ENCODE measurements around the gene SERP1.
A peak's percentile ranks its signal among the peaks of the same experiment; 100 is the strongest.

SERP1 gene

DNA sequence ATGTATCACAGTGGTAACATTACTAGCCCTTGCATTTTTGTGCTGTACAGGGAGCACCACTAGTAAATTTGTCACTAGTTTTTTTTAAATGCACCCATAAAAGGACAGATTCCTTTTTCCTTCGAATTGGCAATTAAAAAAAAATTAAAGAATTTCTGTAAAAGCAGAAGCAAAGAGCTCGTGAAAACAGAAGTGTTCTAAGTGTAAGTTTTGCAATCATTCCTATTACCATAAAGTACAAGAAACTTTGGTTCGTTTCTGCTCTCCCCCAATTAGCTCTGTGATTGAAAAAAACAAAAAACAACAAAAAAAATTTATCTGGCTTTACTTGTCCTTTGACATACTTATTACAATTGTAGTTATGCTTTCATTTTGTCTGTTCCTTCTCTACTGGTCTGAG, 5.3 kb downstream of the SERP1 start:
- Histone ChIP-seq H3K4me1 (ENCODE audit: control insufficient read depth in 5 of 5, insufficient read depth in 5 of 5, low read length in 5 of 5) (peaks cover 0 to 19% (median 16%) of the 10 kb centered on the region in 5 donors), H3K36me3 (ENCODE audit: control insufficient read depth in 5 of 5, insufficient read depth in 5 of 5, low read length in 5 of 5) (peaks cover 9 to 21% (median 12%) of the 10 kb centered on the region in 5 donors), H3K27me3 (ENCODE audit: control insufficient read depth in 5 of 5, insufficient read depth in 4 of 5, low read length in 5 of 5) (no peaks in the 10 kb centered on the region), H3K27ac (ENCODE audit: low read depth, low read length) (peak overlapping the region; percentile 4), H3K4me3 (ENCODE audit: low read depth in 1 of 5, low read length in 5 of 5) (no peak overlapping the region), H3K9me3 (ENCODE audit: control insufficient read depth in 5 of 5, low read length in 5 of 5) (no peaks in the 10 kb centered on the region), H3K9ac (ENCODE audit: low read length in 5 of 5) (no peak overlapping the region)

DNA sequence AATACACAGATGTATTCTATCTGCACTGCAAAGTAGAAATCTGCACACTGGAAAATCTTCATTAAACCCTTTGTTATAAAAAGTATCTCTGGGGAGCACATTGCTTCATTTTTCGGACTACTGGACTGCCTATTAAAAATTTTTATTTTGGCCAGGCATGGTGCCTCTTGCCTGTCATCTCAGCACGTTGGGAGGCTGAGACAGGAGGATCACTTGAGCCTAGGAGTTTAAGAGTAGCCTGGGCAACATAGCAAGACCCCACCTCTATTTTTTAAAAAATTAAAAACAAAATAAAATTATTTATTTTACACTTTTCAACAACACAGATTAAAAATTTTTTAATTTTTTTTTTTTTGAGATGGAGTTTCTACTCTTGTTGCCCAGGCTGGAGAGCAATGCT, 6.0 kb downstream of the SERP1 start:
- H3K27ac ChIP-seq (ENCODE audit: low read depth, low read length), result no peak overlapping the region
- no peaks in the 10 kb centered on the region for H3K9me3 ChIP-seq (ENCODE audit: control insufficient read depth in 5 of 5, low read length in 5 of 5)
- H3K4me1 ChIP-seq (ENCODE audit: control insufficient read depth in 5 of 5, insufficient read depth in 5 of 5, low read length in 5 of 5), result peaks cover 0 to 15% (median 10%) of the 10 kb centered on the region in 5 donors

DNA sequence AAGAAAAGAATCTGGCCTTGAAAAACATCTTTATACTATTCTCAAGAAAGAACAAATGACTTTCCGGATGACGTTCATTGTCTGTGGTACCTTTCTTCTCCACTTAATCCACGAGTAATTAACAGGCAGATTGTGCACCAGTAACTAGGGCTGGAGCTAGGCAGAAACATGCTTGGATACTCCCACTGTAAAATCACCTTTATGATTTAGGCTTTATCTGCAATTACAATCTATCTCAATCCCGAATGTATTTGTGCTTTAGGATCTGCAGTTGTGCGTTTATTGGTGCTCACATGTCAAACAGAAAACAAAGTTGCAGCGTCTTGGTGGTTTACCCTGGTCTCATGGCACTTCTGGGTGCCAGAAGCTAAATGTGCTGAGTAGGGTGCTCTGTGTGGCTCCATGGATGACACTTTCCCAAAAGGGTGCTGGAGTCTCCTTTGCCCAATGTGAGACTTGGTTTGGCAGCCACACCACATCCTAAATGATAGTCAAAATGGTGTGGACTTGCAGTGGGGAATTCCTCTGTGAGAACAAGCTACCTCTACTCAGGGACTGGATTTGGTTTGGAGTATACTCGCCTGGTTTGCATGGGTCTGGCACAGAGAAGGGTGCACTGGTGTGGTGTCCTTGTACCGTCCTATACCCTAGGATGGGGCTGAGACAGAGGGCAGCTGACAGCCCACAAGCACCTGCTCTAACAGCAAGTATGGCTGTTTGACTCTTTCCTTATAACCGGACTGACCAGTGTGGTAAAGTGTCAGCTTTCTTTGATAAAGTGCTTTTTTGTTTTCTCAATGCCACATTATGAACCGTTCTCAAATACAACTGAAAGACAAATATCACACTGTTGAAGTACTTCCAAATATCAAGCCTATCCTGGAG, 7.7 kb downstream of the SERP1 start:
- H3K27me3 ChIP-seq (ENCODE audit: control insufficient read depth in 5 of 5, insufficient read depth in 4 of 5, low read length in 5 of 5), result no peaks in the 10 kb centered on the region
- H3K27ac ChIP-seq (ENCODE audit: low read depth, low read length), result no peak overlapping the region
- H3K4me3 ChIP-seq (ENCODE audit: low read depth in 1 of 5, low read length in 5 of 5), result no peak overlapping the region
- H3K36me3 ChIP-seq (ENCODE audit: control insufficient read depth in 5 of 5, insufficient read depth in 5 of 5, low read length in 5 of 5), result peaks cover 5 to 15% (median 9%) of the 10 kb centered on the region in 5 donors
- H3K9ac ChIP-seq (ENCODE audit: low read length in 5 of 5), result no peak overlapping the region
- H3K4me1 ChIP-seq (ENCODE audit: control insufficient read depth in 5 of 5, insufficient read depth in 5 of 5, low read length in 5 of 5), result peaks cover 0 to 6% (median 0%) of the 10 kb centered on the region in 5 donors
- H3K9me3 ChIP-seq (ENCODE audit: control insufficient read depth in 5 of 5, low read length in 5 of 5), result no peaks in the 10 kb centered on the region

More for the DNA sequence above, 6.0 kb downstream of the SERP1 start:
- Histone ChIP-seq H3K36me3 (ENCODE audit: control insufficient read depth in 5 of 5, insufficient read depth in 5 of 5, low read length in 5 of 5) (peaks cover 9 to 21% (median 12%) of the 10 kb centered on the region in 5 donors), H3K9ac (ENCODE audit: low read length in 5 of 5) (no peak overlapping the region), H3K27me3 (ENCODE audit: control insufficient read depth in 5 of 5, insufficient read depth in 4 of 5, low read length in 5 of 5) (no peaks in the 10 kb centered on the region), H3K4me3 (ENCODE audit: low read depth in 1 of 5, low read length in 5 of 5) (no peak overlapping the region)

DNA sequence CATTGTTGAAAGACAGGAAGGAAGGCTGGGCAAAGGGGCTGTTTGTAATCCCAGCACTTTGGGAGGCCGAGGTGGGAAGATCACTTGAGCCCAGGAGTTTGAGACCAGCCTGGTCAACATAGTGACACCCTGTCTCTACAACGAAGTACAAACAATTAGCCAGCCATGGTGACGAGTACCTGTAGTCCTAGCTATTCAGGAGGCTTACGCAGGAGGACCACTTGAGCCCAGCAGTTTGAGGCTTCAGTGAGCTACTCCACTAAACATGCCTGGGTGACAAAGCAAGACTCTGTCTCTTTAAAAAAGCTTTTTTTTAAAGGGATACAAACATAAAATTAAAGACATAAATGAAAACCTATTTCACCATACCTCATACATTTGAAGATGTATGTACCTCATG, 11.1 kb downstream of the SERP1 start:
- Histone ChIP-seq H3K9me3 (ENCODE audit: control insufficient read depth in 5 of 5, low read length in 5 of 5) (no peaks in the 10 kb centered on the region), H3K36me3 (ENCODE audit: control insufficient read depth in 5 of 5, insufficient read depth in 5 of 5, low read length in 5 of 5) (no peaks in the 10 kb centered on the region), H3K9ac (ENCODE audit: low read length in 5 of 5) (no peak overlapping the region), H3K4me3 (ENCODE audit: low read depth in 1 of 5, low read length in 5 of 5) (no peak overlapping the region), H3K27me3 (ENCODE audit: control insufficient read depth in 5 of 5, insufficient read depth in 4 of 5, low read length in 5 of 5) (no peaks in the 10 kb centered on the region), H3K4me1 (ENCODE audit: control insufficient read depth in 5 of 5, insufficient read depth in 5 of 5, low read length in 5 of 5) (no peaks in the 10 kb centered on the region), H3K27ac (ENCODE audit: low read depth, low read length) (no peak overlapping the region)

DNA sequence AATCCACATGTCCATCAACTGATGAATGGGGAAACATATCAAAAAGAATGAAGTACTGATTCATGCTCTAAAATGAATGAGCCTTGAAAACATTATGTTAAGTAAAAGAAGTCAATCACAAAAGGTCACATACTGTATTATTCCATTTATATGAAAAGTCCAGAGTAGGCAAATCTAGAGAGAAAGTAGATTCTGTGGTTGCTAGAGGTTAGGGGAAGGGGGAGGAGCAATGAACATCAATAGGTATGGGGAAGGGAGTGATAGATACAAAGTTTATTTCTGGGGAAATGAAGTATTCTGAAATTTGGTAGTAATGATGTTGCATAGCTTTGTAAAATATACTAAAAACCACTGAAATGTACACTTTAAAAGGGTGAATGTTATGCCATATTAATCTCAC, 14.5 kb downstream of the SERP1 start:
- Histone ChIP-seq H3K9ac (ENCODE audit: low read length in 5 of 5) (no peak overlapping the region), H3K4me3 (ENCODE audit: low read depth in 1 of 5, low read length in 5 of 5) (no peak overlapping the region), H3K4me1 (ENCODE audit: control insufficient read depth in 5 of 5, insufficient read depth in 5 of 5, low read length in 5 of 5) (no peaks in the 10 kb centered on the region), H3K36me3 (ENCODE audit: control insufficient read depth in 5 of 5, insufficient read depth in 5 of 5, low read length in 5 of 5) (no peaks in the 10 kb centered on the region), H3K27ac (ENCODE audit: low read depth, low read length) (no peak overlapping the region), H3K9me3 (ENCODE audit: control insufficient read depth in 5 of 5, low read length in 5 of 5) (no peaks in the 10 kb centered on the region), H3K27me3 (ENCODE audit: control insufficient read depth in 5 of 5, insufficient read depth in 4 of 5, low read length in 5 of 5) (no peaks in the 10 kb centered on the region)

DNA sequence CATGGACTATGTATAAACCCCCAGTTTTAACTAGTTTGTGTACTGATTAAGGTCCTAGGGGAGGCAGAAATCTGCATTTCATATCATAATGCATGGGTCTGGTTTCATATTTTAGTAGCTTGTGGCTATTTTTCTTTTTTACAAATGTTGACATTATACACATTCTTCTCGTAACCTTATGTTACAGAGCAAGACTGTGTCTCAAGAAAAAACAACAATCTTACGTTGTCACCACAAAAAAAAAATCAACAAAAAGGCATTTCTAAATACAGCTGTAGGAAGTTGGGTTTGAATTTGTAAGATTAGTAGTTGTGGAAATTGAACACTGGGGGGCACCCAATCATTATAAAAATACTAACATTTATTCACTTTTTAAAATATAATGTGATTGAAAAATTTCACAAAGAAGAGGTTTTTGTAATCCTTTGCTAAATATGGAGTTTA, 17.9 kb downstream of the SERP1 start:
- Histone ChIP-seq H3K36me3 (ENCODE audit: control insufficient read depth in 5 of 5, insufficient read depth in 5 of 5, low read length in 5 of 5) (no peaks in the 10 kb centered on the region), H3K4me3 (ENCODE audit: low read depth in 1 of 5, low read length in 5 of 5) (no peak overlapping the region), H3K9ac (ENCODE audit: low read length in 5 of 5) (no peak overlapping the region), H3K9me3 (ENCODE audit: control insufficient read depth in 5 of 5, low read length in 5 of 5) (no peaks in the 10 kb centered on the region), H3K27ac (ENCODE audit: low read depth, low read length) (no peak overlapping the region), H3K27me3 (ENCODE audit: control insufficient read depth in 5 of 5, insufficient read depth in 4 of 5, low read length in 5 of 5) (no peaks in the 10 kb centered on the region), H3K4me1 (ENCODE audit: control insufficient read depth in 5 of 5, insufficient read depth in 5 of 5, low read length in 5 of 5) (no peaks in the 10 kb centered on the region)

DNA sequence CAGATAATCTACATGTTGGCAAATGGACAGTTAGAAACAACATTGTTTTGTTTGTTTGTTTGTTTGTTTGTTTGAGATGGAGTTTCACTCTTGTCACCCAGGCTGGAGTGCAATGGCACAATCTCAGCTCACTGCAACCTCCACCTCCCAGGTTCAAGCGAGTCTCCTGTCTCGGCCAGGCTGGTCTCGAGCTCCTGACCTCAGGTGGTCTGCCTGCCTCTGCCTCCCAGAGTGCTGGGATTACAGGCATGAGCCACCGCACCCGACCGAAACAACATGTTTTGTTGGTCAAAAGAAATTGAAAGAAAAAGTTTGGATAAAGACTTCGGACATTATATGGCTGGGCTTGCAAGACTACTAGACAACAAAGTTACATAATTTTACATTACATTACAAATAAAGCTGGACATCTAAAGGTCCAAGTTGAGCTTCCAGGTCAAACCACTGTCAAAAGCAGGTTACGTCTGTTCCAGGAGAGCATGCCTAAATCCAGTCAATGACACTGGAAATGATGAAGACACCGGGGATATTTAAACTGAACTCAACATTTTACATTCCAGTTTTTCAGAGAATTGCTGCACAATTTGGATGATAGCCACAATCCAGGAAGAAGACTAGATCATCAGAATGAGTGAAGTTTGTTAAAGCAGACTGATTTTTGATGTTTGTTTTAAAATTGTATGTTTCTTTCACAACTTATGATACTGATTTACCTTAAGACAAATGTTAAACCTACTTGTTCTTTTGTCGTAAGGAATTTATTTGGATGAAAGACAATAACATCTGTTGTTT, 18.6 kb downstream of the SERP1 start:
- H3K27ac ChIP-seq (ENCODE audit: low read depth, low read length), result no peak overlapping the region
- H3K4me3 ChIP-seq (ENCODE audit: low read depth in 1 of 5, low read length in 5 of 5), result no peak overlapping the region
- H3K9me3 ChIP-seq (ENCODE audit: control insufficient read depth in 5 of 5, low read length in 5 of 5), result no peaks in the 10 kb centered on the region
- no peaks in the 10 kb centered on the region for H3K36me3 ChIP-seq (ENCODE audit: control insufficient read depth in 5 of 5, insufficient read depth in 5 of 5, low read length in 5 of 5)
- no peaks in the 10 kb centered on the region for H3K4me1 ChIP-seq (ENCODE audit: control insufficient read depth in 5 of 5, insufficient read depth in 5 of 5, low read length in 5 of 5)
- H3K27me3 ChIP-seq (ENCODE audit: control insufficient read depth in 5 of 5, insufficient read depth in 4 of 5, low read length in 5 of 5), result no peaks in the 10 kb centered on the region
- no peak overlapping the region for H3K9ac ChIP-seq (ENCODE audit: low read length in 5 of 5)

DNA sequence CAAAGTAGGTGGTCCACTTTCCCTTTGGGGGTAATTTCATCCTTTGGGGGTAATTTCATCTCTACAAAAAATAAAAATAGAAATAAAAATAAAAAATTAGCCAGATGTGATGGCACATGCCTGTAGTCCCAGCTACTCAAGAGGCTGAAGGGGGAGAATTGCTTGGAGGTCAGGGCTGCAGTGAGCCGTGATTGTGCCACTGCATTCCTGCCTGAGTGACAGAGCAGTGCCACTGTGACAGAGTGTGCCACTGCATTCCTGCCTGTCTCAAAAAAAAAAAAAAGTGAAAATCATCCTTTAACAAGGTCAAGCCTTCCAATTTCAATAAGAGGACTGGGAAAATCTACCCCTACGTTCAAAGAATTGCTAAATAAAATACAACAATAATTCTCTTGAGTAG, 22.8 kb downstream of the SERP1 start:
- no peaks in the 10 kb centered on the region for H3K9me3 ChIP-seq (ENCODE audit: control insufficient read depth in 5 of 5, low read length in 5 of 5)
- H3K27me3 ChIP-seq (ENCODE audit: control insufficient read depth in 5 of 5, insufficient read depth in 4 of 5, low read length in 5 of 5), result peaks cover 0 to 3% (median 0%) of the 10 kb centered on the region in 5 donors
- no peaks in the 10 kb centered on the region for H3K36me3 ChIP-seq (ENCODE audit: control insufficient read depth in 5 of 5, insufficient read depth in 5 of 5, low read length in 5 of 5)
- H3K9ac ChIP-seq (ENCODE audit: low read length in 5 of 5), result no peak overlapping the region
- no peaks in the 10 kb centered on the region for H3K4me1 ChIP-seq (ENCODE audit: control insufficient read depth in 5 of 5, insufficient read depth in 5 of 5, low read length in 5 of 5)
- no peak overlapping the region for H3K4me3 ChIP-seq (ENCODE audit: low read depth in 1 of 5, low read length in 5 of 5)
- H3K27ac ChIP-seq (ENCODE audit: low read depth, low read length), result no peak overlapping the region

DNA sequence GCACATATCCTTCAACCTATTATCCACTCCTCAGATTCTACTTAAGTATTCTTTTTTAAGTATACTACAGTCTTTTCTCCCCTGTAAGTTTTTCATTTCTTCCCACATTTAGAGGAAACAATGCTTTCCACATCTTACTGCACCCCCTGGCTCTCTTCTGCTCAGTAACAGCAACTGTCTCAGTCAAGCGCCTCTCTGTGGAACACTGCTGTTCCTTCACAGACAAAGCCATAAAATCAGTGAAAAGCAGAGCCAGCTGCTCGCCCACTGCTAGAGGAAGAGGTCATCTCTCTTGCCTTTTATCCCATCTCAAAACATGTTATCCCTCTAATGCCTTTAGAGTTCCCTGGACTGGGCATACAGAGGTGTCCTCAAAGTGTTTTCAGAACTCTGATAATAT, 24.8 kb downstream of the SERP1 start:
- no peak overlapping the region for H3K9ac ChIP-seq (ENCODE audit: low read length in 5 of 5)
- H3K36me3 ChIP-seq (ENCODE audit: control insufficient read depth in 5 of 5, insufficient read depth in 5 of 5, low read length in 5 of 5), result no peaks in the 10 kb centered on the region
- peaks cover 0 to 2% (median 0%) of the 10 kb centered on the region in 5 donors for H3K9me3 ChIP-seq (ENCODE audit: control insufficient read depth in 5 of 5, low read length in 5 of 5)
- peaks cover 0 to 3% (median 0%) of the 10 kb centered on the region in 5 donors for H3K27me3 ChIP-seq (ENCODE audit: control insufficient read depth in 5 of 5, insufficient read depth in 4 of 5, low read length in 5 of 5)
- no peak overlapping the region for H3K4me3 ChIP-seq (ENCODE audit: low read depth in 1 of 5, low read length in 5 of 5)
- no peak overlapping the region for H3K27ac ChIP-seq (ENCODE audit: low read depth, low read length)
- H3K4me1 ChIP-seq (ENCODE audit: control insufficient read depth in 5 of 5, insufficient read depth in 5 of 5, low read length in 5 of 5), result no peaks in the 10 kb centered on the region

DNA sequence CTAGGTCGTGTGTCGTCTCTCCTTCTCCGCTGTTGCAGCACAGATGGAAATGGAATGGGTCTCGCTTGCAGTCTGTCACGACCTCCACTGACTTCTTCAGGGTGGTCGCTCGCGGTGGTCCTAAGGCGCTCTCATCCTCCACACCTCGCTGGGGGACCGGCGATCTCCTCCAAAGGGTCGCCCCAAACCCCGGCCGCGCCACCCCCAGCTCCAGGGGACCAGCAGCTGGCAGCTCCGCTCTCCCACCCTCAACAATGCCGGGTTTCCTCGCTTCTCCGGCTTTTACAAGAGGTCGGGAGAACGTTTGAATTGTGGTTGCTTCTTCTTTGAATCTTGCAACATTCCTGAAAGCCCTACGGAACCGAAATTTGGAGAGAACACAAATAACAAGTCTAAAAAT, 25.9 kb downstream of the SERP1 start:
- no peak overlapping the region for H3K4me3 ChIP-seq (ENCODE audit: low read depth in 1 of 5, low read length in 5 of 5)
- H3K27ac ChIP-seq (ENCODE audit: low read depth, low read length), result no peak overlapping the region
- peaks cover 0 to 2% (median 0%) of the 10 kb centered on the region in 5 donors for H3K9me3 ChIP-seq (ENCODE audit: control insufficient read depth in 5 of 5, low read length in 5 of 5)
- H3K36me3 ChIP-seq (ENCODE audit: control insufficient read depth in 5 of 5, insufficient read depth in 5 of 5, low read length in 5 of 5), result no peaks in the 10 kb centered on the region
- peaks cover 0 to 3% (median 0%) of the 10 kb centered on the region in 5 donors for H3K27me3 ChIP-seq (ENCODE audit: control insufficient read depth in 5 of 5, insufficient read depth in 4 of 5, low read length in 5 of 5)
- no peaks in the 10 kb centered on the region for H3K4me1 ChIP-seq (ENCODE audit: control insufficient read depth in 5 of 5, insufficient read depth in 5 of 5, low read length in 5 of 5)
- H3K9ac ChIP-seq (ENCODE audit: low read length in 5 of 5), result no peak overlapping the region

Measured in subcutaneous abdominal adipose tissue (tissue), 5 donors.